Upper lobe of right lung (tissue), 1 donor: Measurements from ENCODE around the gene COMP. TPM values are rescaled to one million over a fixed set of nuclear protein-coding genes. Genes with fewer than 3 reads are reported as not detected.
A peak's percentile ranks its signal among the peaks of the same experiment; 100 is the strongest.

Experiments used
- ATAC-seq: fragments of 200-7000 bp; cut with Tn5 transposase; one replicate; pipeline ENCODE4 v1.9.1; 2020; ENCODE audit warnings: mild to moderate bottlenecking, moderate library complexity
- DNase-seq: peaks from one replicate; pipeline ENCODE4 v3.0.0-alpha.2; 2020
- H3K27ac ChIP-seq: fragments of 200-600 bp; one replicate; pipeline ENCODE4 v1.8.0; 2022
- H3K27me3 ChIP-seq: fragments of 200-600 bp; one replicate; pipeline ENCODE4 v1.8.0; 2022; ENCODE audit warnings: mild to moderate bottlenecking
- H3K36me3 ChIP-seq: fragments of 200-600 bp; one replicate; pipeline ENCODE4 v1.8.0; 2022
- H3K4me1 ChIP-seq: fragments of 200-600 bp; one replicate; pipeline ENCODE4 v1.8.0; 2022
- H3K4me3 ChIP-seq: fragments of 200-600 bp; one replicate; pipeline ENCODE4 v1.8.0; 2022; ENCODE audit warnings: mild to moderate bottlenecking
- H3K9me3 ChIP-seq: fragments of 200-600 bp; one replicate; pipeline ENCODE4 v1.8.0; 2022
- intact Hi-C: fragments of 100-400 bp; cut with DNase I; formaldehyde crosslinking; loops from one replicate; pipeline ENCODE4 v1.11.0; 2022
- total RNA-seq: library from RNA; stranded (reverse); fragmentation: NEBNext Ultra II Directional; extraction: Animal tissue kit (Norgen Biotek cat#: 25700); gene quantifications from one replicate; pipeline ENCODE4 v1.2.1, GENCODE V29; 2021
- TF ChIP-seq, protein P1 (sequence below): fragments of 200-600 bp; IDR thresholded peaks from one replicate; pipeline ENCODE4 v1.8.0; 2022; ENCODE audit warnings: antibody characterized with exemption
- donor health status: DM: no; HTN: yes; CAD: no; lungs with severe emphysema.

Gene COMP
- total RNA-seq, 1 donor from 2014 or later, result 9.7 TPM

DNA sequence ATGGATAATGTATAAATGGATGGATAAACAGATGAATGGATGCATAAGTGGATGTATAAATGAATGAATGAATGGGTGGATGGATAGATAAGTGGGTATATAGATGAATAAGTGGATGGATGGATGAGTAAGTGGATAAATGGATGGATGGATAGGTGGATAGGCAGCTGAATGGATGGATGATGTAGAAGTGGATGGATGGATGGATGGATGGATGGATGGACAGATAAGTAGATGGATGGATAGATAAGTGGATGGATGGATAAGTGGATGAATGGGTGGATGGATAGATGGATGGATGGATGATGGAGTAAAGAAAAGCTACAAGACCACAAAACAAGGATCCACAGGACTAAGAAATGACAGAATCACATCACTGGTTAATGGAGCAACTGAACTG lies 9.0 kb upstream of the COMP start:
- TF ChIP-seq, protein P1, sequence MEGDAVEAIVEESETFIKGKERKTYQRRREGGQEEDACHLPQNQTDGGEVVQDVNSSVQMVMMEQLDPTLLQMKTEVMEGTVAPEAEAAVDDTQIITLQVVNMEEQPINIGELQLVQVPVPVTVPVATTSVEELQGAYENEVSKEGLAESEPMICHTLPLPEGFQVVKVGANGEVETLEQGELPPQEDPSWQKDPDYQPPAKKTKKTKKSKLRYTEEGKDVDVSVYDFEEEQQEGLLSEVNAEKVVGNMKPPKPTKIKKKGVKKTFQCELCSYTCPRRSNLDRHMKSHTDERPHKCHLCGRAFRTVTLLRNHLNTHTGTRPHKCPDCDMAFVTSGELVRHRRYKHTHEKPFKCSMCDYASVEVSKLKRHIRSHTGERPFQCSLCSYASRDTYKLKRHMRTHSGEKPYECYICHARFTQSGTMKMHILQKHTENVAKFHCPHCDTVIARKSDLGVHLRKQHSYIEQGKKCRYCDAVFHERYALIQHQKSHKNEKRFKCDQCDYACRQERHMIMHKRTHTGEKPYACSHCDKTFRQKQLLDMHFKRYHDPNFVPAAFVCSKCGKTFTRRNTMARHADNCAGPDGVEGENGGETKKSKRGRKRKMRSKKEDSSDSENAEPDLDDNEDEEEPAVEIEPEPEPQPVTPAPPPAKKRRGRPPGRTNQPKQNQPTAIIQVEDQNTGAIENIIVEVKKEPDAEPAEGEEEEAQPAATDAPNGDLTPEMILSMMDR, result no peak
- Histone ChIP-seq H3K27ac (no peak overlapping the region), H3K4me3 (no peak overlapping the region), H3K36me3 (no peaks in the 10 kb centered on the region), H3K27me3 (peaks cover 34% of the 10 kb centered on the region), H3K4me1 (no peaks in the 10 kb centered on the region), H3K9me3 (no peaks in the 10 kb centered on the region)
- ATAC-seq (no peak), DNase-seq (no peak)
- intact Hi-C loops, result no loop called here

DNA sequence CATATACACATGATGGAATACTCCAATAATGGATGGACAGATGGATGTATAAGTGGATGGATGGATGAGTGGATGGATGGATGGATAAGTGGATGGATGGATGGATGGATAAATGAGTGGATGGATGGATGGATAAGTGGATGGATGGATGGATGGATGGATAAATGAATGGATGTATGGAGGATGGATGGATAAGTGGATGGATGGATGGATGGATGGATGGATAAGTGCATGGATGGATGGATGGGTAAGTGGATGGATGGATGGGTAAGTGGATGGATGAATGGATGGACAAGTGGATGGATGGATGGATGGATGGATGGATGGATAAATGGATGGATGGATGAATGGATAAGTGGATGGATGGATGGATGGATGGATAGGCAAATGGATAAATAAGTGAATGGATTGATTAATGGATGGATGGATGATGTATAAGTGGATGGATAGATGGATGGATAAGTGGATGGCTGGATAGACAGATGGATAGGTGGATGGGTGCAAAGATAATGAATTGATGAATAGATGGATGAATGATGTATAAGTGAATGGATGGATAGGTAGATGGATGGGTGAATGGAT lies 8.4 kb upstream of the COMP start:
- H3K27ac ChIP-seq, result no peak overlapping the region
- no peaks in the 10 kb centered on the region for H3K9me3 ChIP-seq
- no peaks in the 10 kb centered on the region for H3K36me3 ChIP-seq
- DNase-seq (no peak), ATAC-seq (no peak)
- TF ChIP-seq, protein P1, result no peak
- H3K4me3 ChIP-seq, result no peak overlapping the region
- H3K4me1 ChIP-seq, result no peaks in the 10 kb centered on the region
- H3K27me3 ChIP-seq, result peaks cover 40% of the 10 kb centered on the region
- intact Hi-C loops, result no loop called here

DNA sequence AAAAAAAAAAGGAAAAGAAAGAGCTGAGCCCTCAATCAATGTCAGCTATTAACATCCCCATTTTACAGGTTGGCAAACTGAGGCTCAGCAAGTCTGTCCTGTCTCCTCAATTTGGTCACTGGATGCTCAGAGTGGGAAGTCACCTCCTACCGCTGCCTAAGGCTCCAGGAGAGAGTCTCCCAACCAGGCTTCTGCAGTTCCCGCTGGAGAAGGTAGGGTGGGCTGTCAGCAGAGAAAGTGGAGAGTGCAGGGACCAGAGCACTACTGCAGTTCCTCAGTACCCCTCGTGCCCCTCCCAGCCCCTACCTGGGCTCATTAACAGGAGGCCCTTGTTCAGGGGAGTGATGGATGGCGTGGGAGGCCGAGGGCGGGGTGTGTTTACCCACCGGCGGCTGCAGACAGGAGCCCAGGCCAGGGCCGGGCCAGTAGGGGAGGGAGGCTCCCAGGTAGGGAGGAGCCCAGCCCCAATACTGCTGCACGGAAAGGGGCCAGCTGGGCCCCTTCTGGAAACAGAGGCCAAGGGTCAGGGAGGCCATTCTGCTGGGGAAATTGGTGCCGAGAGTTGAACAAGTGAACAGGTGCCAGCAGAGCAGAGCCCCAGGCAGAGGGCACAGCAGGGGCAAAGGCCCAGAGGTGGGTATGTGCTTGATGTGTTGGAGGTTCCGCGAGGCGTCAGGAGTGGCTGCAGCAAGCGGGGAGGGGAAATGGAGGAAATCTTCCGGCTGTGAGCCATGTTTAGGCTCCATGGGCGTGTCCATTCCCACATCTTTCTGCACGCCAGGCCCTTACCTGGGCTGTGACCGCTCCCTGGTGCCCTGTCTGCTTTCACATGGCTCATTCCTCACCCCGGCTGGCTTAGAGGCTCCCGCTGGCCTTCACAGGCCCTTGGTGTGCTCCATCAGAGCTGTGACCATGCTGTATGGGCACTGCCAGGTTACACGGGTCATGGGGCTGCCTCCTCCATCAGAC lies 7.6 kb upstream of the COMP start:
- TF ChIP-seq, protein P1, result no peak
- ATAC-seq, result peak; percentile 46
- Histone ChIP-seq H3K36me3 (no peaks in the 10 kb centered on the region), H3K4me3 (no peak overlapping the region), H3K27ac (no peak overlapping the region), H3K9me3 (no peaks in the 10 kb centered on the region), H3K27me3 (peaks cover 41% of the 10 kb centered on the region), H3K4me1 (no peaks in the 10 kb centered on the region)
- no peak for DNase-seq
- intact Hi-C loops, result no loop called here

DNA sequence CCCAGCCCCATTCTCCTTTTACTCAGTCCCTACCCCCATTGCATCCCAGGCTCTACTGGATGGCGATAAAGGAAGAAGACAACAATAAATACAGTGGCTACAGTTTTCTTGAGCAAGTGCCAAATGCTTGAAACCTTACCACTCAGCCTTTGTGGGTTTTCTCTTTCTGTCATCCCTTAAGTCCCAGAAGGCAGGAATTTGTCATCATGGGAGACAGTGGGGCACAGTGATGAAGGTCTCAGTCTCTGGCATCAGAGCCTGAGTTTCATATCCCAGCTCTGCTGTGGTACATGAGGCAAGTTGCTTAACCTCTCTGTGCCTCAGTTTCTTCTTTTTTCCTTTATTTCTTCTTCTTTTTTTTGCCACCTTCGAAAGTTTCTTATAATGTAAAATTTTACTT lies 5.1 kb upstream of the COMP start:
- intact Hi-C loops, result no loop called here
- H3K27me3 ChIP-seq, result peaks cover 56% of the 10 kb centered on the region
- no peaks in the 10 kb centered on the region for H3K4me1 ChIP-seq
- TF ChIP-seq, protein P1, result no peak
- no peak for DNase-seq
- no peak overlapping the region for H3K27ac ChIP-seq
- no peaks in the 10 kb centered on the region for H3K36me3 ChIP-seq
- no peaks in the 10 kb centered on the region for H3K9me3 ChIP-seq
- H3K4me3 ChIP-seq, result no peak overlapping the region
- no peak for ATAC-seq

DNA sequence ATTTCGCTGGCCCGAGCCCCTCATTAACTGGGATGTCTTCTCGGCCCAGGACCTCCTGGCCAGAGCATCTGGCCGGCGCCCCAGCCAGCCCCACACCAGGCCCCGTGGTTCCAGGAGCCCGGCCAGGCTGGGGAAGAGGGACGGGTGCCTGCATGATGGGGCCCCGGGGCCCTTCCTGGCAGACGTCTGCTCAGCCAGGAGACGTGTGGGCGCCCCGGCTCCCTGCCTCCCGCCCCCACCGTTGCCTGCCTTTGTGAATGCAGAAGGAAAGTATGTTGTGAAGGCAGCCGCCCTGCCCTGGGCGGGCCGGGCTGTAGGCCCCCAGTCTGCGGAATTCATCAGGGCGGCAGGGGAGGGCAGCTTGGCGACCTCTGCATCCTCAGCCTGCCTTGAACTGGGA lies 4.4 kb upstream of the COMP start:
- TF ChIP-seq, protein P1, result no peak
- H3K9me3 ChIP-seq, result no peaks in the 10 kb centered on the region
- H3K27me3 ChIP-seq, result peaks cover 63% of the 10 kb centered on the region
- peaks cover 3% of the 10 kb centered on the region for H3K4me1 ChIP-seq
- no peaks in the 10 kb centered on the region for H3K36me3 ChIP-seq
- no peak for DNase-seq
- intact Hi-C loops, result no loop called here
- no peak overlapping the region for H3K27ac ChIP-seq
- H3K4me3 ChIP-seq, result no peak overlapping the region
- ATAC-seq, result peak; percentile 13
